ENCODE data around the gene NDST1.

- TF ChIP-seq EZH2 (IDR thresholded peaks at IDR 0.05; ENCODE audit: borderline replicate concordance, low read depth, low read length, severe bottlenecking): no peak
- no peak for TF ChIP-seq CTCF (IDR thresholded peaks at IDR 0.05; ENCODE audit: extremely low read depth in 1 of 2, insufficient read depth in 1 of 2, low read depth in 1 of 2, low read length in 2 of 2)
- no peak for TF ChIP-seq POLR2A (IDR thresholded peaks at IDR 0.05; ENCODE audit: low read depth, low read length)
- no peak for TF ChIP-seq POLR2AphosphoS5 (IDR thresholded peaks at IDR 0.05; ENCODE audit: insufficient read depth, low read depth, low read length)
These were observed 49.6 kb downstream of the NDST1 start for GRCh38 chr5:150557509-150557872.

Data from endothelial cell of umbilical vein (primary cell).